Measurements from ENCODE around the gene HSDL1. TPM values are rescaled to one million over a fixed set of nuclear protein-coding genes. Genes with fewer than 3 reads are reported as not detected.
A peak's percentile ranks its signal among the peaks of the same experiment; 100 is the strongest.

Gene HSDL1
- polyA plus RNA-seq, 3 donors = 43.9 to 59.1 (median 48.5) TPM

- peak; percentile 39 to 43 (median 41) for DNase-seq (ENCODE audit: low read depth in 3 of 3, low spot score in 2 of 3)
Measured at GRCh38 chr16:84084570-84085270, 60.3 kb downstream of the HSDL1 start.

DNA sequence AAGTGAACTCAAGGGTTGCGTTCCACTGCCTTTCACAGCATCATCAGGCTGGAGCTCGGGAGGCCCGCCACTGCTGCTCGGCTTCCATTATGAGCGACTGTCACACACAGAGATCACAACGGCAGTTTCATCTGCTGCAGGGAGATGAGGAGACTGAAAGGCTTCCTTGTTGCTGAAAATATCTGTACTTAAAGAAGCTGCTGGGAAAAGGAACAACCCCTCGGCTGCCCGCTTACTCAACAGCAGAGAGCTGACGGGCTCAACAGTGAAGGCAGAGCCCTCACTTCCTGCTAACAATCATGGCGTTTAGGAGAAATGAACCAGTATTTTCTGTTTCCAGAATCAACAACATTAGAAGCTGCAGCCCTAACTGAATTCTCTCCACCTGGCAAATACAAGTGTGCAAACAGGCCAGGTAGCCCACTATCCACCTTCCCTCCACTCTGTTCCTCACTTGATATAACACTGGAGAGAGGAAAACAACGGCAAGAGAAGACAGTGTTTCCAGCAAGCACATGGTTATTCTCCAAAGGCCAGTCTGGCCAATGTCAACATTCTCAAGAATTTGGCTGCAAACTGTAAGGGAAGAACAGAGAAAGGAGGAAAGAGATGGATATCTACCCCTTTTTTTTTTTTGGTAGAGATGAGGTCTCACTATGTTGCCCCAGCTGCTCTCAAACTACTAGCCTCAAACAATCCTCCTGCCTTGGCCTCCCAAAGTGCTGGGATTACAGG is 62.0 kb downstream of the HSDL1 start:
- DNase-seq (ENCODE audit: low read depth in 3 of 3, low spot score in 2 of 3) = no peak

DNA sequence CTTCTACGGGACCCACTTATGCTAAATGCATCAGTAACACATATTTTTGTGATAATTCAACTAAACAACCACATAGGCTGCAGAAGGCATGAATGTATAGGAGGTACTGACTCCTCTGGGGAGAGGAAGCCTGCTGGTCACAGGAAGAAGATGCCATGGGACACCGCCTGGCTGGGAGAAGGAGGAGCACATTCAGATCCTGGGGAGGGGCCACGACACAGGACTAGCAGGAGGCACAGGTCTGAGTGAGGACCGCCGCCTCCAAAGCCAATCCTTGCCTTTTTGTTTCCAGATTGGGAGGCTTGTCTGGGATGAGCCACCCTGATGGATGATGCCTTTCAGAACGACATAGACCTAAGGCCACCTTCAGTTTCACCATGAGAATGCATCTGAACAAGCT is 62.9 kb downstream of the HSDL1 start:
- DNase-seq (ENCODE audit: low read depth in 3 of 3, low spot score in 2 of 3) = no peak

GRCh38 chr16:84081446-84081989 is 63.5 kb downstream of the HSDL1 start:
- DNase-seq (ENCODE audit: low read depth in 3 of 3, low spot score in 2 of 3) = no peak

DNA sequence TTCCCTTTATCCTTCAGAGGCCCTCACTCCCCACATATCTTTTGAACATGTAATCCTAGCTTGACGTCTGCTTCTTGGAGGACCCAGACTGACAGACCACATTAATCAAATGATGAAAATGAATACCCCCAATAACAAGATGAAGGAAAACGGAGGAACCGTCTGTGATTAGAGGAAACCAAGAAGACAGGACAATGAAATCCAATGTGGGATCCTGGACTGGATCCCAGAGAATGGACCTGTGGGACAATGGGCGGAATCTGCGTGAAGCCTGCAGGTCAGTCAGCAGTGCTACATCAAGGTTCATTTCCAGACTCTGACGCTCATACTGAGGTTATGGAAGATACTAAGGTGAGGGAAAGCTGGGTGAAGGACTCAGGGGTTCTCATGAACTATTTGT is 64.2 kb downstream of the HSDL1 start:
- no peak for DNase-seq (ENCODE audit: low read depth in 3 of 3, low spot score in 2 of 3)

DNA sequence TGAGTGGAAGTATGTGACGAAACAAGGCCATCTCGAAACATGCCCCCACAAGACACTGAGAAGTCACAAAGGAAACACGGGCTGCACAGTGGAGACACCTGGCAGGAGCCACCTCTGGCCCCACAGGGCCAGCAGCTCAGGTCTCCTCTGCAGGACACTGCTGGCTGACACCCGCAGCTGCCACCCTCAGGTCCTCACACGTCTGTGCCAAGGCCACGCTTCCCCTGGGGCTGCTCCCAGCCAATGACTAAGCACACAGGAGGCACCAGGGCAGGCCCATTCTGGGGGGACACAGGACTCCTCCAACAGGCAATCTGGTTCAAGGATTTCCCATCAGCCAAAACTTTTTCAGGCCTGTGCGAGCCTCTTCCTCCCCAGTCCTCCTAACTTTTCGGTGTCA is 64.6 kb downstream of the HSDL1 start:
- DNase-seq (ENCODE audit: low read depth in 3 of 3, low spot score in 2 of 3) = no peak

- no peak for DNase-seq (ENCODE audit: low read depth in 3 of 3, low spot score in 2 of 3)
Measured at GRCh38 chr16:84079664-84080063, 65.3 kb downstream of the HSDL1 start.

GRCh38 chr16:84075376-84075775 is 69.6 kb downstream of the HSDL1 start:
- DNase-seq (ENCODE audit: low read depth in 3 of 3, low spot score in 2 of 3) = no peak

DNA sequence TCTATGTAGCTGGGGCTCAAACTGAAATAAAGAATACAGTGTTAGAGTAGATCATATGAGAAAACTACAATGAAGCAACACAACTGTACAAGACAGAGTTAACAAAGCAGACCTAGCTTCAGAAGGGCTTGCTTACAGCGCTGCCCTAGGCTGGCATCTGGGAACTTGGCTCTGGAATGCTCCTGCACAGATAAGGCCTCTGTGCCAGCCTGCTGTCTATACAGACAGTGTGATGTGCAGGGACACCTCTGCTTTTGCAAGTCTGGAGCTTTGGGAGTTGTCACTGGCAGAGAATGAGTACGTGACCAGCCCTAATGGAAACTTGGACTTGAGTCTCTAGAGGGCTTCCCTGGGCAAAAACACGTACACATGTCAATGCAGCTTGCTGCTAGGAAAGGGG is 70.3 kb downstream of the HSDL1 start:
- DNase-seq (ENCODE audit: low read depth in 3 of 3, low spot score in 2 of 3) = no peak

Other genes with a start within 250 kb of the HSDL1 start
- gene MLYCD, start 246.1 kb downstream of the HSDL1 start, polyA plus RNA-seq (ENCODE audit: insufficient read length in 3 of 3) = 1 to 10 TPM; 3.8 to 4.6 (median 3.9) TPM
- gene OSGIN1, start 191.9 kb downstream of the HSDL1 start, polyA plus RNA-seq (ENCODE audit: insufficient read length in 3 of 3) = under 1 TPM; 0.33 to 0.48 (median 0.47) TPM
- gene NECAB2, start 176.9 kb downstream of the HSDL1 start, polyA plus RNA-seq (ENCODE audit: insufficient read length in 3 of 3) = 1 to 10 TPM; 1.5 to 3.5 (median 1.6) TPM
- gene SLC38A8, start 102.4 kb downstream of the HSDL1 start, polyA plus RNA-seq (ENCODE audit: insufficient read length in 3 of 3) = under 1 TPM in 1 of 3 donors, not detected in 2; 0.17 TPM
- 100 to 1,000 TPM; 106 to 107 (median 106) TPM for gene MBTPS1, start 28.2 kb downstream of the HSDL1 start, polyA plus RNA-seq (ENCODE audit: insufficient read length in 3 of 3)
- gene DNAAF1, start 131 bp upstream of the HSDL1 start, polyA plus RNA-seq (ENCODE audit: insufficient read length in 3 of 3) = 1 to 10 TPM; 2.6 to 3.1 (median 2.9) TPM
- gene TAF1C, start 41.9 kb upstream of the HSDL1 start, polyA plus RNA-seq (ENCODE audit: insufficient read length in 3 of 3) = 10 to 100 TPM; 21.5 to 31.1 (median 26.9) TPM
- gene ADAD2, start 46.0 kb upstream of the HSDL1 start, polyA plus RNA-seq (ENCODE audit: insufficient read length in 3 of 3) = under 1 TPM in 1 of 3 donors, not detected in 2; 0.44 TPM
- gene KCNG4, start 94.8 kb upstream of the HSDL1 start, polyA plus RNA-seq (ENCODE audit: insufficient read length in 3 of 3) = under 1 TPM in 1 of 3 donors, not detected in 2; 0.07 TPM
- 1 to 10 TPM; 2.7 to 3.5 (median 3.1) TPM for gene WFDC1, start 149.7 kb upstream of the HSDL1 start, polyA plus RNA-seq (ENCODE audit: insufficient read length in 3 of 3)
- under 1 TPM; 0.32 to 0.96 (median 0.75) TPM for gene ATP2C2, start 223.4 kb upstream of the HSDL1 start, polyA plus RNA-seq (ENCODE audit: insufficient read length in 3 of 3)